NT2/D1 (cell line): Measurements from ENCODE around the gene EML6.

Experiments used
- YY1 ChIP-seq: IDR thresholded peaks from 2 replicates; pipeline ENCODE4 v1.6.1; 2011; ENCODE audit not compliant: insufficient read length, insufficient read depth
- ZNF274 ChIP-seq: IDR thresholded peaks from 2 replicates; pipeline ENCODE4 v1.6.1; 2011; ENCODE audit warnings: mild to moderate bottlenecking, low read depth, low read length

DNA sequence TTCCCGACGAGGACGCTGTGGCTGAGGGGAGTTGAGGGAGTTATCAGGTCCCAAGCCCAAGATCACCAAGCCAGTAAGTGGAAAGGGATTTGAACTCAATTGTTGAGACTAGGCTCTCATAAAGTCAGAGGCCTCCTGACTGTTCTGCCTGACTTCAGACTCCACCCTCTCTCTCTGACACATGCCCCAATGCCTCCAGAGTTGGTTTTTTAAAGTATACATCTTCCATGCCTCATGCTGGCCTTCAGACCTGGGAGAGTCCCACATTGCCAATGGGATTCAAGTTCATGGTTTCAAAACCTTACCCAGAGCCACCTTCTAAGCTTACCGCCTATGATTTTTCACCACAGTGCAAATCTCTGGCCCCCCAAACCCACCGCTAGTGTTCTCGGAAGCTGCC, 226.0 kb downstream of the EML6 start:
- TF ChIP-seq YY1 (no peak), ZNF274 (no peak)
